Measurements from ENCODE around the gene CABP7.

The CABP7 gene

DNA sequence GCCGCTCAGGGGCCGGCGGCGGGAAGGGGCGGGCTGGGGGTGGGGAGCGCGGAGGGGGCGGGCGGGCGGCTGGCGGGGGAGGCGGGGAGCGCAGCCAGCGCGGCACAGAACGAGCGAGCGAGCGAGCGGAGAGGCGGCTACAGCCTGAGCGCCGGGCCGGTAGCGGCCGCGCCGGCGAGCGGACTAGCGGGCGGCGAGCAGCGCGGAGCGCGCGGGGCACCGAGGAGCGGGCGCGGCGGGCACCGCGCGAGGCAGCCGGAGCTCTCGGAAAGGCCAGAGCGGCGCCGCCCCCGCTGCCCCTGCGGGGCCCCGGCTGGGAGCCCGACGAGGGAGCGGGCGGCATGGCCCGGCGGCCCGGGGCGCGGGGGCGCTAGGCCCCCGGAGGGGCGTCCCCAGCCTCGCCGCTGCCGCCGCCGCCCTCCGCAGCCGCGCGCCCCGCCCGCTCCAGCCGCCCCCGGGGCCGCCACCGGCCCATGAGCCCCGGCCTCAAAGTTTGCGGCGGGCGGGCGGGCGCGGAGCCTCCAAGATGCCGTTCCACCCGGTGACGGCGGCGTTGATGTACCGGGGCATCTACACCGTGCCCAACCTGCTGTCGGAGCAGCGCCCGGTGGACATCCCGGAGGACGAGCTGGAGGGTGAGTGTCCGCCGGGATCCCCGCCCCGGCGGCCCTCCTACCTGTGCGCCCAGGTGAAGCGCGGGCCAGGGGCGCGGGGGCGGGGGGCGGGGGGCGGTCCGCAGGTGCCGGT, at the start of gene CABP7:
Gene CABP7 (plus strand): TSS at position 105 of the 747 bp plus-strand sequence. CDS start 422 bp downstream, at position 527.
- no peak for DNase-seq (ENCODE audit: low read depth in 2 of 2)

GRCh38 chr22:29670626-29671025, 49.2 kb upstream of the CABP7 start:
- DNase-seq (ENCODE audit: low read depth in 2 of 2), result no peak

- DNase-seq (ENCODE audit: low read depth in 2 of 2), result no peak
Observed at GRCh38 chr22:29673361-29674066, 46.3 kb upstream of the CABP7 start.

DNA sequence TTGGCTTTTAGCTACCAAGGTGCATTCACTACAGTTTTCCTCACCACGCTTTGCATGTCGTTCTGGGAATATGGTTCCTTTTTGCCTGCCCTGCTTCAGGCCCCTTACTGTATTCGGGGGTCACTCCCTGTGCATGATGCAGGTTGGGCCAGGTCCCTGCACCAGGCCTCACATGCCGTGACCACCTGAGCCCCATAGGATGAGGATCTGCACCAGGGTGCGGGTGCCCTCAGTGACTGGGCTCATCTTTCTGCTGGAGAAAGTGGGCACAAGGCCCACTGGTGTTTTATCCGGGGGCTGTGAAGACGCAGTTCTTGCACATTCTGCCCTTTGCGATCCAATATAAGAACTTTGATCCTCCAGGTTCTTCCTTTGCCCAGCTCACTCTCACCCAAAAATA, 45.7 kb upstream of the CABP7 start:
- no peak for DNase-seq (ENCODE audit: low read depth in 2 of 2)

- no peak for DNase-seq (ENCODE audit: low read depth in 2 of 2)
Observed at GRCh38 chr22:29679316-29679715, 40.5 kb upstream of the CABP7 start.

GRCh38 chr22:29683536-29683935, 36.3 kb upstream of the CABP7 start:
- DNase-seq (ENCODE audit: low read depth in 2 of 2), result no peak

GRCh38 chr22:29684244-29684643, 35.6 kb upstream of the CABP7 start:
- DNase-seq (ENCODE audit: low read depth in 2 of 2), result no peak

GRCh38 chr22:29689206-29689879, 30.5 kb upstream of the CABP7 start:
- DNase-seq (ENCODE audit: low read depth in 2 of 2), result no peak

GRCh38 chr22:29689880-29690213, 30.0 kb upstream of the CABP7 start:
- no peak for DNase-seq (ENCODE audit: low read depth in 2 of 2)

DNA sequence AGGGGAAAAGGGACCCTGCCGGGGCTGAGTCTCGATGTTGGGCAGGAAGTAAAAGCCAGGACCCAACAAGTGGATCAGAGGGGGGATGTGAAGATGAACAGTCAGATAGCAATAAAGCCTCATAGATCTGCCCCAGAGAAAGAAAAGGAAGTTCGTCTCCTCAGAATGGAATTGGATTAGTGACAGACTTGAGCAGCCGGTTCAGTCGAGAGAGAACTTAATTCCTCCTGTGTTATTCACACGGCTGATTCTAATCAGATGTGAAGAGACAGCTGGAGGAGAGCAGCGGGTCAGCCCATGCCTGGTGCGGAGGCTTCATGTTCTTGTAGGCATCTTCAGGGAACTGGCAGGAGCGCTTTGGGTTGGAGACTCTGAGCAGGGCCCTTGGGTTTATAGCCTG, 29.3 kb upstream of the CABP7 start:
- no peak for DNase-seq (ENCODE audit: low read depth in 2 of 2)

DNA sequence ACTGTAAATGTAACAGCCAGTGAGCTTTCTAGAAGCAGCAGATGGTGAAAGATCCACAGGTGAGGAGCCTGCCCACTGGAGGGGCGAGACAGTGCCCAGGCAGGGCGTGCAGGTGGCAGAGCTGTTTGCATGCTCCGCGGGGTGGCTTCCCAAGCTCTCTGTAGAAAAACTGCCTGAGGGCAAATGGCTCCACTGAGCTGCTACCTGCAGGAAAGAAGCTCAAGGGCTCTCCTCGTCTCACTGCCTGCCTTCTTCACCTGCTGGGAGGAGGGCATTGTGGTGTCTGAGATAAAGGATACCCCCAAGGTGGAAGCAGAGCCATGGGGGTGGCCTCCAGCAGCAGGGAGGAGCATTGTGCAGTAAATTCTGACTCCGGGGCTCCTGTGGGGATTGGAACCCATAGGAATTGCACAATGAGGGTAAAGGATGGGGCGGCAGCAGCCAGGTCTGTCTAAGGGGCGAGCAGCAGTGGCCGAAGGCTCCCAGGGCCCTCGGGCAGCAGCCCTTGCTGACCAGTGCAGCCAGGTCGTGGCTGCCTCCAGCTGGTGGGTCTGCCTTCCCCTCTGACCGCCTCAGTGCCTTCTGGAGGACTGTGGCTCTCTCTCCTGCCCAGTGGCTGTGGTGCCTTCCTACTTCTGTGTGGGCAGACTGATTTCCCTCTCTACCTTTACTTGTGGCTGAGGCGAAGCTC, 28.0 kb upstream of the CABP7 start:
- DNase-seq (ENCODE audit: low read depth in 2 of 2), result no peak

DNA sequence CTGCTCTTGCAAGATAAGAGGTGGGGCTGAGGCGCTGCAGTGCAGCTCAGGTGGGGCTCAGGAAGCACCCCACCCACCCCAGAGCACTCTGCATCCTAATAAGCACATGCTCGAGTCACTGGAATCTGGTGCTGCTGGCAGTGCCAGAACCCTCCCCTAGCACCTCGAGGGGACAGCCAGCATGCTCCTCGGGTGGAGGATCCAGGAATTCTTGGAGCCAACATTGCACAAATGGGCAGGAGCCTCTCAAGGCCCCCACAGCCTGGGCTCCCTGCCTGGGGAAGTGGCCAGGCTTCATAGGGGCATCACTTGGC, 27.5 kb upstream of the CABP7 start:
- DNase-seq (ENCODE audit: low read depth in 2 of 2), result no peak

DNA sequence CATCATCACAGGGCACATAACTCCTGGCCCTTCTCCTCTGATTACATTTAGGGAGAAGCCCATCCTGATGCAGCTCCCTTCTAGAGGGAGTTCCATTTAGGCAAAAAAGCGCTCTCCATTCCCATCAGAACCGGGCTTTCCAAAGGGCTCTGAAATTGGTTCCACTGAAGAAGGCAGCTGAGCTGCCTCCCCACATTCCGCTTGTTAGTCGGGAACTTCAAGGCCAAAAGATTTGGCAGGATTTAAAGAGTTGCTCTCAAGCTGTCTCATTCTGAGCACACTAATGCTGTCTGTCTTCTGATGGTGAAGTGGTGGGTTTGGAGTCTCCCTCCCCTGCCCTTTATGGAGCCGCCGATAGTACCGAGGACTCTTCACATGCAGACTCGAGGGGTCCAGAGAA, 26.6 kb upstream of the CABP7 start:
- DNase-seq (ENCODE audit: low read depth in 2 of 2), result no peak

DNA sequence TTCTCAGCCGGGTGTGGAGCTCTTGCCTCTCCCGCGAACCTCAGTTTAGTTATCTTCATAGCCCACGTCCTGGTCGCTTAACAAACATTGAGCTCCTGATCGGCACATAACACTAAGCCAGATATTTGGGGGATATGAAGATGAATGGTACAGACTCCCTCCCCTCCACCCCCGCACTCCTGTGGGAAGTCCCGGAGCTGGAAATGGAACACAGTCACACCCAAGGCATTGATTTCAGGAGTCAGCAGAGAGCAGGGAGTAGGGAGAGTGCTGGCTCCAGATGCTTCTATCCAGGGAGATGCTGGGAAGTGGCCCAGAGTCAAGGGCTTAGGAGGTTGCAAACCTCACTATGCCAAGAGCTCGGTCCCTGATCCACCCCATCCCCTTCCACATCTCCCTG, 26.1 kb upstream of the CABP7 start:
- DNase-seq (ENCODE audit: low read depth in 2 of 2), result no peak

GRCh38 chr22:29695129-29695926, 24.5 kb upstream of the CABP7 start:
- DNase-seq (ENCODE audit: low read depth in 2 of 2), result no peak

DNA sequence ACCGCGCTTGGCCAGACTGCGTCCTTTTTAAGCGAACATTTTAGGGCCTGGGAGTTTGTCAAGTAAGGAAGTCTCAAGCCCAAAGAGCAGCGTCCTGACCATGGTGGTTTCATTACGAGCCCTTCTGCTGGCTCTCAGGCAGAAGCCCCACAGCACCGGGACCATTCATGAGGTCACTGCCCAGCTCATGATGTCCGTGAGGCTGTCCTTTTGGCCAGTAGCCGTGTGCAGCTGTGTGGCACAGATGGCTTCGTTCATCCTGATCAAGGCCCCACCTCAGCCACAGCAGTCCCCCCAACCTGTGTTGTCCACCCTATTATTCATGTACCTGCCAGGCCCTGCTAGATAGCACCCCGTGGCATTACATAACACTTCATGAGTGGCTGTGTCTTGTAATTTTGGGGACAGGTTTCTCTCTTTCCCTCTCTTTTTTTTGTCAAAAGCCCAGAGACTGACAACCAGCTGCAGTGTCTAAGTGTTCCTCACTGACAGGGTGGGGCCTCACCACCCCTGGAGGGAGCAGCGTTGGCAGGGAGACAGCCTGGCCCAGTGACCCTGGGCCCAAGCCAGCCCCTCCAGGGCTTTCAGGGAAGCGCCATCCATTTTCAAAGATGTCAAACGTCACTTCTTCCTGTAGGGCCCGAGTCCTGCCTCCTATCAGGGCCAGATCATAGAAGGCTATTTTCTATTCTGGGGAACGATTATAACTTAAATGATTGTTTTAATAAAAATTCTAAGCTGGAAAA, 21.8 kb upstream of the CABP7 start:
- DNase-seq (ENCODE audit: low read depth in 2 of 2), result no peak

- DNase-seq (ENCODE audit: low read depth in 2 of 2), result no peak
Observed at GRCh38 chr22:29700206-29700899, 19.4 kb upstream of the CABP7 start.

GRCh38 chr22:29700900-29701154, 19.0 kb upstream of the CABP7 start:
- DNase-seq (ENCODE audit: low read depth in 2 of 2), result no peak

- DNase-seq (ENCODE audit: low read depth in 2 of 2), result no peak
Observed at GRCh38 chr22:29701155-29701999, 18.4 kb upstream of the CABP7 start.
